Endodermal cell (in vitro differentiated cells): Measurements from ENCODE around the gene DEPP1. TPM values are rescaled to one million over a fixed set of nuclear protein-coding genes. Genes with fewer than 3 reads are reported as not detected.

Source experiments
- DNase-seq: peaks from one replicate; pipeline ENCODE4 v3.0.0-alpha.2; 2017
- H3K27ac ChIP-seq: 2 replicates; pipeline ENCODE4 v1.5.1; 2013; ENCODE audit warnings: mild to moderate bottlenecking, low read depth, low read length, moderate library complexity
- H3K27me3 ChIP-seq: 2 replicates; pipeline ENCODE4 v1.6.1; 2013; ENCODE audit warnings: mild to moderate bottlenecking, low read length, moderate library complexity; ENCODE audit not compliant: insufficient read depth, control insufficient read depth, poor library complexity, severe bottlenecking
- H3K36me3 ChIP-seq: 2 replicates; pipeline ENCODE4 v1.7.0; 2013; ENCODE audit warnings: mild to moderate bottlenecking, low read length, moderate library complexity; ENCODE audit not compliant: control insufficient read depth, insufficient read depth
- H3K4me1 ChIP-seq: one replicate; pipeline ENCODE4 v1.7.0; 2013; ENCODE audit warnings: low read length; ENCODE audit not compliant: control insufficient read depth, insufficient read depth
- H3K4me3 ChIP-seq: 2 replicates; pipeline ENCODE4 v1.5.1; 2013; ENCODE audit warnings: mild to moderate bottlenecking, low read length, moderate library complexity
- H3K9ac ChIP-seq: 2 replicates; pipeline ENCODE4 v1.6.1; 2013; ENCODE audit warnings: mild to moderate bottlenecking, low read length, moderate library complexity; ENCODE audit not compliant: poor library complexity, severe bottlenecking; ENCODE audit errors: extremely low read depth
- H3K9me3 ChIP-seq: 2 replicates; pipeline ENCODE4 v1.6.1; 2013; ENCODE audit warnings: mild to moderate bottlenecking, low read length, moderate library complexity; ENCODE audit not compliant: control insufficient read depth
- H3K27ac Mint-ChIP-seq: 2 replicates; pipeline ENCODE4 v1.8.0; 2020; ENCODE audit warnings: mixed read lengths
- H3K27me3 Mint-ChIP-seq: 2 replicates; pipeline ENCODE4 v1.8.0; 2021; ENCODE audit warnings: mild to moderate bottlenecking, mixed read lengths; ENCODE audit not compliant: insufficient read depth
- H3K36me3 Mint-ChIP-seq: 2 replicates; pipeline ENCODE4 v1.8.0; 2020; ENCODE audit warnings: low read depth, mixed read lengths
- H3K4me1 Mint-ChIP-seq: 2 replicates; pipeline ENCODE4 v1.8.0; 2020; ENCODE audit warnings: mixed read lengths
- H3K4me3 Mint-ChIP-seq: 2 replicates; pipeline ENCODE4 v1.8.0; 2020; ENCODE audit warnings: mild to moderate bottlenecking, moderate library complexity, mixed read lengths
- H3K9me3 Mint-ChIP-seq: 2 replicates; pipeline ENCODE4 v1.8.0; 2020; ENCODE audit warnings: mild to moderate bottlenecking, mixed read lengths
- WGBS, 2 experiments: methylation state at CpG; one replicate each; pipeline versions ENCODE4 v1.1.5 to v1.1.7; 2013; ENCODE audit warnings: missing lambda C conversion rate in 2 of 2, mixed read lengths in 1 of 2; ENCODE audit not compliant: insufficient coverage in 1 of 2, insufficient read length in 1 of 2; 5-methylcytosine and 5-hydroxymethylcytosine counted together
- total RNA-seq, 2 donors: library from RNA; stranded (reverse); fragmentation: NEBNext Ultra II Directional in 1 of 2; extraction: Animal tissue kit (Norgen Biotek cat#: 25700) in 1 of 2; gene quantifications; 2 replicates in 1 of 2; 3 replicates in 1 of 2; pipeline ENCODE4 v1.2.1, GENCODE V29; 2021
- TF ChIP-seq, protein P1 (sequence below): fragments of 200-600 bp; sonication (generic); conservative IDR thresholded peaks from 2 replicates; pipeline ENCODE4 v1.5.0; 2021; ENCODE audit warnings: antibody characterized with exemption, mild to moderate bottlenecking

DEPP1 gene
- total RNA-seq, 2 donors from 2014 or later: 1.3 to 2.6 TPM

DNA sequence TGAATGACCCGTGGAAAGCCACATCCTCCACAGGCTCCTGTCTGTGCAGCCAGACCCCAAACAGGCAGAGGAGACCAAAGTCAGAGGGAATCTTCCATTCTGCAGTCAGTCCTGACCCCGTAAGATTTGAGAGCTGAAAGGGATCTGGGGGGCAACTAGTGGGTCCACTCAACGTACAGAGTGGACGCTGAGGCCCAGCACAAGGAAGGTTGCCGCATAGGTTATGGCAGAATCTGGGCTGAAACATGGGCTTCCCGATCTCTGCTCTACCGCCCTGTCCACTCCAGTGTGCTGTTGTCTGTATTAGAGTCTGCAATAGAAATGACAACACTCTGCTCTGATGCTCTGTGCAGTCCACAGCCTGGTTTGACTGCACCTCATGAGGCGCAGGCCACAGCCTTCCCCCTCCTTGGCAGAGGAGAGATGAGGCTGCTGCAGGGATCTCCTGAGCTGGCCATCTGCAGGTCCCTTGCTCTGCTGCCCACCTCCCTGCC is 14.2 kb upstream of the DEPP1 start:
- peaks cover 4% of the 10 kb centered on the region for H3K4me1 ChIP-seq
- no peak for DNase-seq
- Mint-ChIP-seq H3K36me3 (no peaks in the 10 kb centered on the region), H3K9me3 (no peaks in the 10 kb centered on the region), H3K27me3 (peaks cover 6% of the 10 kb centered on the region), H3K4me3 (no peak overlapping the region), H3K27ac (no peak overlapping the region), H3K4me1 (peaks cover 36% of the 10 kb centered on the region)
- no peak overlapping the region for H3K4me3 ChIP-seq
- TF ChIP-seq, protein P1, sequence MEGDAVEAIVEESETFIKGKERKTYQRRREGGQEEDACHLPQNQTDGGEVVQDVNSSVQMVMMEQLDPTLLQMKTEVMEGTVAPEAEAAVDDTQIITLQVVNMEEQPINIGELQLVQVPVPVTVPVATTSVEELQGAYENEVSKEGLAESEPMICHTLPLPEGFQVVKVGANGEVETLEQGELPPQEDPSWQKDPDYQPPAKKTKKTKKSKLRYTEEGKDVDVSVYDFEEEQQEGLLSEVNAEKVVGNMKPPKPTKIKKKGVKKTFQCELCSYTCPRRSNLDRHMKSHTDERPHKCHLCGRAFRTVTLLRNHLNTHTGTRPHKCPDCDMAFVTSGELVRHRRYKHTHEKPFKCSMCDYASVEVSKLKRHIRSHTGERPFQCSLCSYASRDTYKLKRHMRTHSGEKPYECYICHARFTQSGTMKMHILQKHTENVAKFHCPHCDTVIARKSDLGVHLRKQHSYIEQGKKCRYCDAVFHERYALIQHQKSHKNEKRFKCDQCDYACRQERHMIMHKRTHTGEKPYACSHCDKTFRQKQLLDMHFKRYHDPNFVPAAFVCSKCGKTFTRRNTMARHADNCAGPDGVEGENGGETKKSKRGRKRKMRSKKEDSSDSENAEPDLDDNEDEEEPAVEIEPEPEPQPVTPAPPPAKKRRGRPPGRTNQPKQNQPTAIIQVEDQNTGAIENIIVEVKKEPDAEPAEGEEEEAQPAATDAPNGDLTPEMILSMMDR: no peak
- WGBS, 2 experiments: 92 to 93% methylated on average over 3 to 8 of the region's 8 CpGs
- H3K27ac ChIP-seq: no peak overlapping the region
- no peaks in the 10 kb centered on the region for H3K36me3 ChIP-seq
- H3K9ac ChIP-seq: no peak overlapping the region
- no peaks in the 10 kb centered on the region for H3K27me3 ChIP-seq
- H3K9me3 ChIP-seq: no peaks in the 10 kb centered on the region

DNA sequence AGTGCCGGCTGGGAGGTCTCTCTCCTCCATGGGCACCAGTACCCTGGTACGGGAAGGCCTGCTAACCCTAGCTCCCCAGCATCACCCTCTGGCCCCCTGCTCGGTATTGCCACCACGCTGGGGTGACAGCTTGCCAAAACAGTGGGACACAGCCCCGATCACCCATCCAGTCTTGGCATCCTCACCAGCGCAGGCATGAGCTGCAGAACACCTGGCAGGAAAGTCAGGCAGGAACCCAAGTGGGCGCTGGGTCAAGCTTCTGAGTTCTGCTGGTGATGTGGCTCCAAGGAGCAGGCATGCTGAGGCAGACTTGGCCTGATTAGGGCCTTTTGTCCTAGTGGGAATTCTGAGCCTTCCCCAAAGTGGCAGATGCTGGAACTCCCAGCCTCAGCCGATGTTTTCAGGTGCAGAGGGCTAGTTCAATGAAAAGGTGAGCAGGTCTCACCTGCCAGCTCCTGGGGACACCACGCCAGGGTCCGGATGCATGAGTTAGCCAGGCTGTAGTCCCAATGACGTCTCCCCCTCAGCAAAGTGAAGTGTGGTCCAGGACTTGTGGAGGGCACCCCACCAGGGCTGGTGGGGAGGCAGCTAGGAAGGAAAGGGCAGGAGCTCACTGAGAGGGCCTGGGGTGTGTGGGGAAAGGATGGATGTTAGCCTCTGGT is 13.6 kb upstream of the DEPP1 start:
- H3K27me3 Mint-ChIP-seq: peaks cover 6% of the 10 kb centered on the region
- 88 to 91% methylated on average over 6 to 11 of the region's 11 CpGs for WGBS, 2 experiments
- no peak overlapping the region for H3K27ac ChIP-seq
- peak; percentile 20 for DNase-seq
- no peaks in the 10 kb centered on the region for H3K9me3 ChIP-seq
- H3K4me1 Mint-ChIP-seq: peaks cover 40% of the 10 kb centered on the region
- H3K4me3 ChIP-seq: no peak overlapping the region
- H3K27me3 ChIP-seq: no peaks in the 10 kb centered on the region
- H3K9me3 Mint-ChIP-seq: no peaks in the 10 kb centered on the region
- TF ChIP-seq, protein P1: no peak
- H3K9ac ChIP-seq: no peak overlapping the region
- no peak overlapping the region for H3K4me3 Mint-ChIP-seq
- H3K4me1 ChIP-seq: peaks cover 4% of the 10 kb centered on the region
- no peaks in the 10 kb centered on the region for H3K36me3 ChIP-seq
- H3K27ac Mint-ChIP-seq: no peak overlapping the region
- H3K36me3 Mint-ChIP-seq: no peaks in the 10 kb centered on the region

DNA sequence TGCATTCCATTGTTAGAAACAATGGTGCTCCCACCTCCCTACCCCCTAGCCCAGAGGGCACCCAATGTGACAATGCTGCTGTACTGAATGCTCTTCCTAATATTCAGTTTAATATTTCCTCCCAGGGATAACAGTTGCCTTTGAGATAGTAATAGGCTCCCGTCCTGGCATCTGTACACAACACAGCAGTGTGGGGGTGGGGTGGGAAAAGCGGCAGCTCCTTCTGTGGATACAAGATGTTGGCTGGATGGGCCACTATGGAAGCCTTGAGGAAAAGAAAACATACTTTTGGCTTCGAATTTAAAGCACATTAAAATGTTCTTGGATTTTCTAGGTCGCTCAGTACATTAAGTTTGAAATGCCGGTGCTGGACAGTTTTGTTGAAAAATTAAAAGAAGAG is 13.0 kb upstream of the DEPP1 start:
- no peak overlapping the region for H3K9ac ChIP-seq
- no peaks in the 10 kb centered on the region for H3K9me3 ChIP-seq
- peaks cover 4% of the 10 kb centered on the region for H3K4me1 ChIP-seq
- no peaks in the 10 kb centered on the region for H3K27me3 ChIP-seq
- peak; percentile 20 for DNase-seq
- Mint-ChIP-seq H3K4me1 (peaks cover 45% of the 10 kb centered on the region), H3K9me3 (no peaks in the 10 kb centered on the region), H3K27me3 (peaks cover 6% of the 10 kb centered on the region), H3K27ac (no peak overlapping the region), H3K4me3 (no peak overlapping the region), H3K36me3 (no peaks in the 10 kb centered on the region)
- TF ChIP-seq, protein P1: no peak
- H3K36me3 ChIP-seq: no peaks in the 10 kb centered on the region
- no peak overlapping the region for H3K27ac ChIP-seq
- no peak overlapping the region for H3K4me3 ChIP-seq
- WGBS, 2 experiments: 90 to 94% methylated on average over 5 of the region's 5 CpGs
